ENCODE results near the gene GALNTL6.

DNA sequence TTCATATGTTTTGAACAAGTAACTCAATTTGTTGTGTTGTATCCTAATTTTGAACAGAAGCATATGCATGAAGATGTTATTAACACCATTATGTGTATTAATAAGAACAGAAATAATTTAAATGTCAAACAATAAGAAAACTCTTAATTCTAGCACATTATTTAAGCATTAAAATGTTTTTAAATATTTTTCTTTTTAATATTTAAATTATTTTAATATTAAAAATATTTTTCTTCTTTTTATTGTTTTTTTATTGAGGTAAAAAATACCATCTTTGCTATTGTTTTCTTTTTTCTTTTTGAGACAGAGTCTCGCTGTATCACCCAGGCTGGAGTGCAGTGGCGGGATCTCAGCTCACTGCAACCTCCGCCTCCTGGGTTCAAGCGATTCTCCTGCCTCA is 914.4 kb downstream of the GALNTL6 start:
- TF ChIP-seq POLR2A (IDR thresholded peaks at IDR 0.05) (no peak), CTCF (IDR thresholded peaks at IDR 0.05) (no peak)

Measured in lower leg skin (tissue), 3 donors.